ENCODE measurements around the gene KDM8. TPM values are rescaled to one million over a fixed set of nuclear protein-coding genes. Genes with fewer than 3 reads are reported as not detected.
A peak's percentile ranks its signal among the peaks of the same experiment; 100 is the strongest.
"Not testable (repeated sequence)": the region's sequence is repeated elsewhere in the genome, so short reads cannot be mapped to it uniquely, and the experiment has no call there.

KDM8 gene
- total and polyA plus RNA-seq, 2 donors (not counting 1 experiment from before 2014, with no cell fraction given): 7.5 to 37.4 TPM

- H3K27me3 ChIP-seq (replicated peaks in 1 of 4; ENCODE audit: control extremely low read depth in 1 of 4, control insufficient read depth in 3 of 4, insufficient read depth in 4 of 4, low read length in 3 of 4): no peaks in the 10 kb centered on the region
- ATAC-seq (ENCODE audit: low read depth) (no peak), DNase-seq (no peak)
- no peak overlapping the region for H3K9ac ChIP-seq (ENCODE audit: low read length)
- peaks cover 27 to 30% of the 10 kb centered on the region in 2 donors for H3K4me1 ChIP-seq (ENCODE audit: control insufficient read depth in 2 of 2, insufficient read depth in 2 of 2, low read length in 2 of 2)
- TF ChIP-seq EZH2 (IDR thresholded peaks at IDR 0.05; ENCODE audit: borderline replicate concordance, insufficient read depth, low read depth, low read length, poor library complexity, severe bottlenecking) (no peak), CTCF (IDR thresholded peaks at IDR 0.05) (no peak)
- no peak overlapping the region for H3K4me3 ChIP-seq (ENCODE audit: control extremely low read depth in 1 of 5, extremely low read depth in 1 of 5, insufficient read depth in 1 of 5, low read depth in 2 of 5, low read length in 4 of 5)
- ChIA-PET CTCF (interaction anchor here (1.2 to 2.8 kb wide), 3 partner anchors 9 to 13 kb away, joined by 3 to 16 read pairs (median 4); no protein-coding TSS in a partner anchor), POLR2A (no interaction called here)
- Mint-ChIP-seq H3K27ac (peak overlapping the region; percentile 46), H3K9me3 (ENCODE audit: insufficient read depth) (peaks cover 2% of the 10 kb centered on the region), H3K27me3 (no peaks in the 10 kb centered on the region), H3K4me1 (peaks cover 49% of the 10 kb centered on the region), H3K4me3 (no peak overlapping the region)
- H4K20me1 ChIP-seq (ENCODE audit: control insufficient read depth, insufficient read depth, low read length, poor library complexity, severe bottlenecking): no peaks in the 10 kb centered on the region
- H3K27ac ChIP-seq (ENCODE audit: low read length in 2 of 2): no peak overlapping the region
- no peak overlapping the region for H2AFZ ChIP-seq (ENCODE audit: insufficient read depth, low read depth, low read length, poor library complexity, severe bottlenecking)
- H3K36me3 ChIP-seq (replicated peaks in 1 of 2; ENCODE audit: control extremely low read depth in 1 of 2, control insufficient read depth in 1 of 2, extremely low read depth in 1 of 2, insufficient read depth in 2 of 2, low read length in 1 of 2): peaks cover 2 to 10% of the 10 kb centered on the region in 2 experiments
- 95% methylated on average over 12 of the region's 19 CpGs for WGBS (ENCODE audit: insufficient coverage)
- peaks cover 0 to 7% (median 0%) of the 10 kb centered on the region in 3 donors for H3K9me3 ChIP-seq (ENCODE audit: control extremely low read depth in 1 of 3, control insufficient read depth in 2 of 3, insufficient read depth in 1 of 3, low read length in 2 of 3)
- no peak overlapping the region for H3K4me2 ChIP-seq (replicated peaks; ENCODE audit: low read depth, low read length, poor library complexity, severe bottlenecking)
- peaks cover 71% of the 10 kb centered on the region for H3K79me2 ChIP-seq (ENCODE audit: control insufficient read depth, insufficient read depth, low read length)
- intact Hi-C loops (cut with micrococcal nuclease): no loop called here
These were observed 42.2 kb downstream of the KDM8 start for GRCh38 chr16:27245276-27246172.

- H4K20me1 ChIP-seq (ENCODE audit: control insufficient read depth, insufficient read depth, low read length, poor library complexity, severe bottlenecking): no peaks in the 10 kb centered on the region
- no peaks in the 10 kb centered on the region for H3K27me3 ChIP-seq (replicated peaks in 1 of 4; ENCODE audit: control extremely low read depth in 1 of 4, control insufficient read depth in 3 of 4, insufficient read depth in 4 of 4, low read length in 3 of 4)
- intact Hi-C loops (cut with micrococcal nuclease): no loop called here
- ChIA-PET CTCF (no interaction called here), POLR2A (no interaction called here)
- WGBS (ENCODE audit: insufficient coverage): 100% methylated on average over 1 of the region's 4 CpGs
- no peak overlapping the region for H3K4me3 Mint-ChIP-seq
- no peak overlapping the region for H2AFZ ChIP-seq (ENCODE audit: insufficient read depth, low read depth, low read length, poor library complexity, severe bottlenecking)
- TF ChIP-seq EZH2 (IDR thresholded peaks at IDR 0.05; ENCODE audit: borderline replicate concordance, insufficient read depth, low read depth, low read length, poor library complexity, severe bottlenecking): no peak
- no peak for TF ChIP-seq CTCF (IDR thresholded peaks at IDR 0.05)
- no peak overlapping the region for H3K4me3 ChIP-seq (ENCODE audit: control extremely low read depth in 1 of 5, extremely low read depth in 1 of 5, insufficient read depth in 1 of 5, low read depth in 2 of 5, low read length in 4 of 5)
- peaks cover 68% of the 10 kb centered on the region for H3K79me2 ChIP-seq (ENCODE audit: control insufficient read depth, insufficient read depth, low read length)
- H3K27ac ChIP-seq (ENCODE audit: low read length in 2 of 2): no peak overlapping the region
- peaks cover 27 to 30% of the 10 kb centered on the region in 2 donors for H3K4me1 ChIP-seq (ENCODE audit: control insufficient read depth in 2 of 2, insufficient read depth in 2 of 2, low read length in 2 of 2)
- H3K4me1 Mint-ChIP-seq: peaks cover 50% of the 10 kb centered on the region
- peaks cover 2% of the 10 kb centered on the region for H3K9me3 Mint-ChIP-seq (ENCODE audit: insufficient read depth)
- peaks cover 2% of the 10 kb centered on the region in 2 experiments for H3K36me3 ChIP-seq (replicated peaks in 1 of 2; ENCODE audit: control extremely low read depth in 1 of 2, control insufficient read depth in 1 of 2, extremely low read depth in 1 of 2, insufficient read depth in 2 of 2, low read length in 1 of 2)
- H3K4me2 ChIP-seq (replicated peaks; ENCODE audit: low read depth, low read length, poor library complexity, severe bottlenecking): no peak overlapping the region
- H3K9me3 ChIP-seq (ENCODE audit: control extremely low read depth in 1 of 3, control insufficient read depth in 2 of 3, insufficient read depth in 1 of 3, low read length in 2 of 3): peaks cover 0 to 7% (median 0%) of the 10 kb centered on the region in 3 donors
- ATAC-seq (ENCODE audit: low read depth) (no peak), DNase-seq (no peak)
- H3K27ac Mint-ChIP-seq: peak overlapping the region; percentile 60
- H3K27me3 Mint-ChIP-seq: no peaks in the 10 kb centered on the region
- H3K9ac ChIP-seq (ENCODE audit: low read length): no peak overlapping the region
These were observed 43.1 kb downstream of the KDM8 start for GRCh38 chr16:27246439-27246838.

GRCh38 chr16:27247076-27247475 lies 43.8 kb downstream of the KDM8 start:
- H3K9me3 Mint-ChIP-seq (ENCODE audit: insufficient read depth); H3K9me3 ChIP-seq (ENCODE audit: control extremely low read depth in 1 of 3, control insufficient read depth in 2 of 3, insufficient read depth in 1 of 3, low read length in 2 of 3); DNase-seq; H3K4me3 Mint-ChIP-seq; H4K20me1 ChIP-seq (ENCODE audit: control insufficient read depth, insufficient read depth, low read length, poor library complexity, severe bottlenecking); H3K27me3 ChIP-seq (replicated peaks in 1 of 4; ENCODE audit: control extremely low read depth in 1 of 4, control insufficient read depth in 3 of 4, insufficient read depth in 4 of 4, low read length in 3 of 4); H2AFZ ChIP-seq (ENCODE audit: insufficient read depth, low read depth, low read length, poor library complexity, severe bottlenecking); H3K9ac ChIP-seq (ENCODE audit: low read length); ATAC-seq (ENCODE audit: low read depth); intact Hi-C loops (cut with micrococcal nuclease); H3K36me3 ChIP-seq (replicated peaks in 1 of 2; ENCODE audit: control extremely low read depth in 1 of 2, control insufficient read depth in 1 of 2, extremely low read depth in 1 of 2, insufficient read depth in 2 of 2, low read length in 1 of 2); CTCF ChIA-PET; H3K27me3 Mint-ChIP-seq; H3K4me3 ChIP-seq (ENCODE audit: control extremely low read depth in 1 of 5, extremely low read depth in 1 of 5, insufficient read depth in 1 of 5, low read depth in 2 of 5, low read length in 4 of 5); H3K4me2 ChIP-seq (replicated peaks; ENCODE audit: low read depth, low read length, poor library complexity, severe bottlenecking): not testable (repeated sequence)
- peaks cover 48% of the 10 kb centered on the region for H3K4me1 Mint-ChIP-seq
- Histone ChIP-seq H3K79me2 (ENCODE audit: control insufficient read depth, insufficient read depth, low read length) (peaks cover 72% of the 10 kb centered on the region), H3K27ac (ENCODE audit: low read length in 2 of 2) (peak overlapping the region in 1 of 2 donors; percentile 5), H3K4me1 (ENCODE audit: control insufficient read depth in 2 of 2, insufficient read depth in 2 of 2, low read length in 2 of 2) (peaks cover 27 to 30% of the 10 kb centered on the region in 2 donors)
- 0% methylated on average over 1 of the region's 1 CpG for WGBS (ENCODE audit: insufficient coverage)
- POLR2A ChIA-PET: interaction anchor here (0.7 kb wide), 1 partner anchor 72 kb away, joined by 7 read pairs; no protein-coding TSS in a partner anchor
- peak overlapping the region; percentile 60 for H3K27ac Mint-ChIP-seq
